Epithelial cell of prostate (primary cell): ENCODE results near the gene TPSAB1.
"Not testable (repeated sequence)": the region's sequence is repeated elsewhere in the genome, so short reads cannot be mapped to it uniquely, and the experiment has no call there.

Experiments used
- DNase-seq: peaks from one replicate; pipeline ENCODE4 v3.0.0-alpha.2; 2011; ENCODE audit warnings: low read depth, low spot score
- H3K27ac ChIP-seq: fragments of 450-650 bp; 2 replicates; pipeline ENCODE4 v1.5.1; 2017; ENCODE audit warnings: mild to moderate bottlenecking

TPSAB1 gene

GRCh38 chr16:1240436-1240835 lies at the start of gene TPSAB1:
Gene TPSAB1, plus strand, starts transcription at chr16:1240705. Its CDS starts 234 bp downstream, at chr16:1240939.
- H3K27ac ChIP-seq, DNase-seq: not testable (repeated sequence)

DNA sequence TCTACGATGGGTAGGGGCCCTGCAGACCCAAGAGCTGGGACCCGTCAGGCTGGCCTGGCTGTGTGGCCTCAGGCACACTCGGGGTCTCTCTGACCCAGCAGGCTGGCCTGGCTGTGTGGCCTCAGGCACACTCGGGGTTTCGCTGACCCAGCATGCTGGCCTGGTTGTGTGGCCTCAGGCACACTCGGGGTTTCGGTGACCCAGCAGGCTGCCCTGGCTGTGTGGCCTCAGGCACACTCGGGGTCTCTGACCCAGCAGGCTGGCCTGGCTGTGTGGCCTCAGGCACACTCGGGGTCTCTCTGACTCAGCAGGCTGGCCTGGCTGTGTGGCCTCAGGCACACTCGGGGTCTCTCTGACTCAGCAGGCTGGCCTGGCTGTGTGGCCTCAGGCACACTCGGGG lies 49.7 kb upstream of the TPSAB1 start:
- DNase-seq, result not testable (repeated sequence)

DNA sequence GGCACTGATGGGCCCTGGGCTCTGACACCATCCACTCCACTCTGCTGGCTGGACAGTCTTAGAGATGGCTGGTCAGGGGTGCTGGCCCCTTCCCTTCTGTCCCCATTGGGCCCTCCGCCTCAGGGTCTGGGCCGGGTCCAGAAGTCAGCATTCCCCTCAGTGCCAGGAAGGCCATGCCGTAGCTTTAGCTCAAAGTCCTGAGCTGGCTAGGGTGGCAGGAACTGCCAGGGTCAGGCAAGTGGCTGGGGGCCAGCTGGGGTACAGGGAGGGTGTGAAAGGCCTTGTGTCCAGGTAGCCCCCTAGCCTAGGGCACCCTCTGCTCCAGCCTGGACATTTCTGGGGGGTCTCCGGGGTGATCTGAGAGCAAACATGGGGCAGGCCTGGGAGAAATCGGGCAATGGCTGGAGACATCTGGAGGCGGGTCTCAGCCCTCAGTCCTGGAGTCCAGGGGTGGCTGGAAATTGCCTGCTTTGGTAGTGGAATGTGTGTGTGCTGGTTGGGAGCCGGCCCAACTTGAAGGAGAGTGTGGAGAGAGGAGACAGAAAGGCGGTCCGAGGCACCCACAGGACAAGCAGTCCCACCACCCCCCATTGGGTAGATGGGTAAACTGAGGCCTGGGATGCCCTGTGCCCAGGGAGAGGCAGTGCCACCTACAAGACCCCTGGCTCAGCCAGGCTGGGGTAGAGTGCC lies 48.0 kb upstream of the TPSAB1 start:
- DNase-seq, result no peak
- no peak overlapping the region for H3K27ac ChIP-seq

More for the DNA sequence above, 49.7 kb upstream of the TPSAB1 start:
- H3K27ac ChIP-seq, result not testable (repeated sequence)

GRCh38 chr16:1193143-1193824 lies 47.2 kb upstream of the TPSAB1 start:
- no peak overlapping the region for H3K27ac ChIP-seq
- DNase-seq, result no peak

DNA sequence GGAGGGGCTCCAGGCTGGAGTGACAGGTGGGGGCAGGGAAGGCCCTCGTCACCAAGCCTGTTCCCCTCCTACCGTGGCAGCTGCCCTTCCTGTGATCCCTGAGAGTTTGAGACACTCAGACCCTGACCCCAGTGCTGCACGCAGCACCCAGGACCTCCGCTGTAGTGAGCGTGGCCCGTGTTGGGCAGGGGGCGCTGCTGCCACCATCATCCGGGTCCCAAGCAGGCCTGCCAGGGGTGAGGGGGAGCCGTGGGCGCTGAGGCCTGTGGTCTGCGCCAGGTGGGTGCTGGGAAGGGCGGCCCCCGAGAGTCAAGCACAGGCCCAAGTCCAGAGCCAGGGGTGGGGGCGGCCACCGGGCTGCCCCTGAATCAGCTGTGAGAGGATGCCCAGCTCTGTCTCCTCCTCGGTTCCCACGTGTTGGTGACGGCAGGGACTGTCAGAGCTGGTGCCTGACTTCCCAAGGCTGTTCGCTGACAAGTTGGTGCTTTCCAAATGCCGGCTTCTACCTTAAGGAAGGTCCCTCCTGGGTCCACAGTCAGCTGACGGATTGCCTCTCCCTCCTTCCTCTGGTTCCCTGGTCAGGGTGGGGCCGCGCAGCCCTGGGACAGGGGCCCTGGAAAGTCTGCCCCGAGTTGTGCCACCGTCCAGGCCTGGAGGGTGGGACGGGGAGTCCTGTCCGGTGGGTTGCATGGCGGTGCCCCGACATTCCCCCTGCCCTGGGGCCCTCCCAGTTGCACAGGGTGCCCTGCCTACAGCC lies 46.5 kb upstream of the TPSAB1 start:
- no peak overlapping the region for H3K27ac ChIP-seq
- no peak for DNase-seq

GRCh38 chr16:1194665-1195392 lies 45.7 kb upstream of the TPSAB1 start:
- no peak for DNase-seq
- no peak overlapping the region for H3K27ac ChIP-seq

GRCh38 chr16:1195393-1195666 lies 45.2 kb upstream of the TPSAB1 start:
- no peak for DNase-seq
- no peak overlapping the region for H3K27ac ChIP-seq

GRCh38 chr16:1196494-1196893 lies 44.0 kb upstream of the TPSAB1 start:
- no peak for DNase-seq
- no peak overlapping the region for H3K27ac ChIP-seq

DNA sequence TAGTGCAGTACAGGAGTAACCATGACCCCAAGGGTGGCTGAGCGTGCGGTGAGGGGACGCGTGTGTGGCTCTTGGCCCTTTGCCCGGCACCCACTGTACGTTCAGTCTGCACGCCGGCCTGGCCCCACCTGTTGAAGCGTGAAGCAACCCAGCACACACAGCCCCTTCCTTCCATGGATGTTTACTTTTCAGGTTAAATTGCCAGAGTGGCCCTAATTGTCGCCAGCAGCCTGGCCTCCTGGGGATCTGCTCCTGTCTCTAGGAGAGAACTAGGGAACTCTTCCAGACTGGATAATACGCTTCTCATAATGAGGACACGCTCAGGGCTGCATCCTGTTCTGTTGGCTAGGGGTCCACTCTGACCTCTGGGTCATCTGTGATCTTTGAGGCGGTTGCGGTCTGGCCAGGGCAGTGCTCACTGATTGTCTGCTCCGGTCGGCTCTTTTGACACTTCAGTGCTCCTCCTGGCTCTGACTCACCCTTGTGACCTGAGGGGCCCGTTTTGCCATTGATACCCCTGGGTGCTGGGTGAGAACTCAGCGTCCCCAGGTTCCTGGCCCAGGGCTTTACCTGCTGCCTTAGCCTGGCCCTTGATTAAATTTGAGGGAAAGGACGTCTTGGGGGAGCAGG lies 43.2 kb upstream of the TPSAB1 start:
- H3K27ac ChIP-seq, result no peak overlapping the region
- DNase-seq, result no peak

- no peak for DNase-seq
- no peak overlapping the region for H3K27ac ChIP-seq
Measured at GRCh38 chr16:1198194-1198593, 42.3 kb upstream of the TPSAB1 start.

DNA sequence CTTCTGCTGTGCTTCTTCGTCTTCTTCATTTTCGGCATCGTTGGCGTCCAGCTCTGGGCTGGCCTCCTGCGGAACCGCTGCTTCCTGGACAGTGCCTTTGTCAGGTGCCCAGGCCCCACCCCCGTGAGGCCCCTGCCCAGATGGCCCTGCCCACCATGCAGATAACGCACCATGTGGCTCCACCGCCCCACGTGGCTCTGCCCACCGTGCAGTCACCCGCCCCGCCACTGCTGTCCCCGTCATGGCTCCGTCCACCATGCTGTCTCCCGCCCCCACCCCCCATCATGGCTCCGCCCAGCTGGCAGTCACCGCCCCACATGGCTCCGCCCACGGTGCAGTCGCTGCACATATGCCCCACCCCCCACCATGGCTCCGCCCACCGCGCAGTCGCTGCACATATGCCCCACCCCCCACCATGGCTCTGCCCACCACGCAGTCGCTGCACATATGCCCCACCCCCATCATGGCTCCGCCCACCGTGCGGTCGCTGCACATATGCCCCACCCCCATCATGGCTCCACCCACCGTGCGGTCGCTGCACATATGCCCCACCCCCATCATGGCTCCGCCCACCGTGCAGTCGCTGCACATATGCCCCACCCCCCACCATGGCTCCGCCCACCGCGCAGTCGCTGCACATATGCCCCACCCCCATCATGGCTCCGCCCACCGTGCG lies 41.7 kb upstream of the TPSAB1 start:
- not testable (repeated sequence) for DNase-seq, H3K27ac ChIP-seq

GRCh38 chr16:1199347-1200013 lies 41.0 kb upstream of the TPSAB1 start:
- no peak overlapping the region for H3K27ac ChIP-seq
- no peak for DNase-seq

DNA sequence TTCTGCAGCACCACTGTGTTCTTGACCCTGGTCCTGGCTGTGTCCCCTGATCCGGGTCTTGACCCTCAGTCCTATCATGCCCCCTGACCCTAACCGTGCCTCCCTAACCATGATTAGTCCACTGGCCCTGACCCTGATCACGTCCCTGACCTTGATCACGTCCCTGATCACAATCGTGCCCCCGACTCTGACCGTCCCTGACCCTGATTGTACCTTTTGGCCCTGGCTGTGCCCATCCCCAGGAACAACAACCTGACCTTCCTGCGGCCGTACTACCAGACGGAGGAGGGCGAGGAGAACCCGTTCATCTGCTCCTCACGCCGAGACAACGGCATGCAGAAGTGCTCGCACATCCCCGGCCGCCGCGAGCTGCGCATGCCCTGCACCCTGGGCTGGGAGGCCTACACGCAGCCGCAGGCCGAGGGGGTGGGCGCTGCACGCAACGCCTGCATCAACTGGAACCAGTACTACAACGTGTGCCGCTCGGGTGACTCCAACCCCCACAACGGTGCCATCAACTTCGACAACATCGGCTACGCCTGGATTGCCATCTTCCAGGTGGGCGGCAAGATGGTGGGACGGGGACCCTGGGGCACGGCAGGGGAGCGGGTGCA lies 40.4 kb upstream of the TPSAB1 start:
- DNase-seq, result no peak
- H3K27ac ChIP-seq, result no peak overlapping the region

GRCh38 chr16:1201444-1201843 lies 39.1 kb upstream of the TPSAB1 start:
- H3K27ac ChIP-seq, result no peak overlapping the region
- no peak for DNase-seq

- H3K27ac ChIP-seq, result no peak overlapping the region
- no peak for DNase-seq
Measured at GRCh38 chr16:1202274-1202673, 38.2 kb upstream of the TPSAB1 start.

DNA sequence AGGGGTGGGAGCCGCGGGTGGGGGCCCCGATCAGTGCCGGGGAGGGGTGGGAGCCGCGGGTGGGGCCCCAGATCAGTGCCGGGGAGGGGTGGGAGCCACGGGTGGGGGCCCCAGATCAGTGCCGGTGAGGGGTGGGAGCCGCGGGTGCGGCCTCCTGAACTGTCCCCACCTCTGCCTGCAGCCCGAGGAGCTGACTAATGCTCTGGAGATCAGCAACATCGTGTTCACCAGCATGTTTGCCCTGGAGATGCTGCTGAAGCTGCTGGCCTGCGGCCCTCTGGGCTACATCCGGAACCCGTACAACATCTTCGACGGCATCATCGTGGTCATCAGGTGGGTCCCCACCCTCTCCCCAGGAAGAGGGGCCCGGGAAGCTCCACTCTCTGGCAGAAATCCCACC lies 35.6 kb upstream of the TPSAB1 start:
- no peak overlapping the region for H3K27ac ChIP-seq
- no peak for DNase-seq

- H3K27ac ChIP-seq, result no peak overlapping the region
- DNase-seq, result no peak
Measured at GRCh38 chr16:1206326-1206725, 34.2 kb upstream of the TPSAB1 start.

DNA sequence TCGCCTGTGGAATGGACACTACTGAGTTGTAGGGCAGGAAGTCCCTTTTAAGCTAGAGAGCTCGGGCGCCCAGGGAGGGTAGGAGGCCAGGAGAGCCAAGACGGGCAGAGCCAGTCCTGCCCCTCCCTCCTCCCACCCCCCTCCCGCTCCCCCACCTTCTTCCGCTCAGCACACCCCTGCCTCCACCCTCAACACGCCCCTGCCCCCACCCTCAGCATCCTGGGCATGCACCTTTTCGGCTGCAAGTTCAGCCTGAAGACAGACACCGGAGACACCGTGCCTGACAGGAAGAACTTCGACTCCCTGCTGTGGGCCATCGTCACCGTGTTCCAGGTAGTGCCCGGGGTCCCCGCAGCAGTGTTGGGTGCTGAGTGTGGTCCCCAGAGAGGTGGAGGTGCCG lies 33.7 kb upstream of the TPSAB1 start:
- no peak for DNase-seq
- no peak overlapping the region for H3K27ac ChIP-seq
